ENCODE results near the gene TEX36.

Gene TEX36

DNA sequence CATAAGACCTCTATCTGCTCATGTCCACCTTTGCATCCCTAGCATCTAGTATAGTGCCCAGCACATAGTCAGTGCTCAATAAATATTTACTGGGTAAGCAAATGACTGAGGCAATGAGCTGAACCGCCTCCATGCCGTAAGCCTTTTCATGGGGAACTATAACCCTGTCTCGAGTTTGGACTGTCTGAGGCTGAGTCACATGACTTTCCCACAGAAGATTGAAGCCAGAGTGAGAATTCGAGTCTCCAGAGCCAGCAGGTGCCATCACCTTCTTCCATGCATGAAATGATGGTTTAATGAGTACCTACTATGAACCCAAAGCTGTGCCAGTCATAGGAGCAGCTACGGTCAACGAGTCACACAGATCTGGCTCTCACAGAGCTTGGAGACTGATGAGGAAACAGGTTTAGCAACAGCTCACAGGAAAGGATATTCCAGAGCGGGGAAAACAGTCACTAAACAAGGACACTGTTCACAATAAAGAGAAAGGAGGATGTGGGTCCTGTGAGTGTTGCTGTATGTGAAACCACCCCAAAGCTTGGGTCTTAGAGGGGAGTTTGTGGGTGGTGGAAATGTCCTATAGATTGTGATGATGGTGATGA lies 75.2 kb downstream of the TEX36 start:
- H3K4me3 ChIP-seq (replicated peaks; ENCODE audit: insufficient read depth, low read length), result no peak overlapping the region
- no peak overlapping the region for H3K27ac ChIP-seq (replicated peaks)
- H3K27me3 ChIP-seq (ENCODE audit: insufficient read depth, poor library complexity, severe bottlenecking), result no peaks in the 10 kb centered on the region
- no peak for DNase-seq (ENCODE audit: low read depth in 1 of 2, low spot score in 1 of 2)
- TF ChIP-seq GABPA (IDR thresholded peaks at IDR 0.05; ENCODE audit: low read depth) (no peak), SPI1 (IDR thresholded peaks at IDR 0.05; ENCODE audit: borderline replicate concordance, low read depth) (no peak), POLR2AphosphoS5 (IDR thresholded peaks at IDR 0.05; ENCODE audit: low read depth) (no peak)
- TF ChIP-seq, protein P1, sequence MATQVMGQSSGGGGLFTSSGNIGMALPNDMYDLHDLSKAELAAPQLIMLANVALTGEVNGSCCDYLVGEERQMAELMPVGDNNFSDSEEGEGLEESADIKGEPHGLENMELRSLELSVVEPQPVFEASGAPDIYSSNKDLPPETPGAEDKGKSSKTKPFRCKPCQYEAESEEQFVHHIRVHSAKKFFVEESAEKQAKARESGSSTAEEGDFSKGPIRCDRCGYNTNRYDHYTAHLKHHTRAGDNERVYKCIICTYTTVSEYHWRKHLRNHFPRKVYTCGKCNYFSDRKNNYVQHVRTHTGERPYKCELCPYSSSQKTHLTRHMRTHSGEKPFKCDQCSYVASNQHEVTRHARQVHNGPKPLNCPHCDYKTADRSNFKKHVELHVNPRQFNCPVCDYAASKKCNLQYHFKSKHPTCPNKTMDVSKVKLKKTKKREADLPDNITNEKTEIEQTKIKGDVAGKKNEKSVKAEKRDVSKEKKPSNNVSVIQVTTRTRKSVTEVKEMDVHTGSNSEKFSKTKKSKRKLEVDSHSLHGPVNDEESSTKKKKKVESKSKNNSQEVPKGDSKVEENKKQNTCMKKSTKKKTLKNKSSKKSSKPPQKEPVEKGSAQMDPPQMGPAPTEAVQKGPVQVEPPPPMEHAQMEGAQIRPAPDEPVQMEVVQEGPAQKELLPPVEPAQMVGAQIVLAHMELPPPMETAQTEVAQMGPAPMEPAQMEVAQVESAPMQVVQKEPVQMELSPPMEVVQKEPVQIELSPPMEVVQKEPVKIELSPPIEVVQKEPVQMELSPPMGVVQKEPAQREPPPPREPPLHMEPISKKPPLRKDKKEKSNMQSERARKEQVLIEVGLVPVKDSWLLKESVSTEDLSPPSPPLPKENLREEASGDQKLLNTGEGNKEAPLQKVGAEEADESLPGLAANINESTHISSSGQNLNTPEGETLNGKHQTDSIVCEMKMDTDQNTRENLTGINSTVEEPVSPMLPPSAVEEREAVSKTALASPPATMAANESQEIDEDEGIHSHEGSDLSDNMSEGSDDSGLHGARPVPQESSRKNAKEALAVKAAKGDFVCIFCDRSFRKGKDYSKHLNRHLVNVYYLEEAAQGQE (IDR thresholded peaks at IDR 0.05; ENCODE audit: insufficient replicate concordance, low read depth), result no peak
- TF ChIP-seq, protein P2, sequence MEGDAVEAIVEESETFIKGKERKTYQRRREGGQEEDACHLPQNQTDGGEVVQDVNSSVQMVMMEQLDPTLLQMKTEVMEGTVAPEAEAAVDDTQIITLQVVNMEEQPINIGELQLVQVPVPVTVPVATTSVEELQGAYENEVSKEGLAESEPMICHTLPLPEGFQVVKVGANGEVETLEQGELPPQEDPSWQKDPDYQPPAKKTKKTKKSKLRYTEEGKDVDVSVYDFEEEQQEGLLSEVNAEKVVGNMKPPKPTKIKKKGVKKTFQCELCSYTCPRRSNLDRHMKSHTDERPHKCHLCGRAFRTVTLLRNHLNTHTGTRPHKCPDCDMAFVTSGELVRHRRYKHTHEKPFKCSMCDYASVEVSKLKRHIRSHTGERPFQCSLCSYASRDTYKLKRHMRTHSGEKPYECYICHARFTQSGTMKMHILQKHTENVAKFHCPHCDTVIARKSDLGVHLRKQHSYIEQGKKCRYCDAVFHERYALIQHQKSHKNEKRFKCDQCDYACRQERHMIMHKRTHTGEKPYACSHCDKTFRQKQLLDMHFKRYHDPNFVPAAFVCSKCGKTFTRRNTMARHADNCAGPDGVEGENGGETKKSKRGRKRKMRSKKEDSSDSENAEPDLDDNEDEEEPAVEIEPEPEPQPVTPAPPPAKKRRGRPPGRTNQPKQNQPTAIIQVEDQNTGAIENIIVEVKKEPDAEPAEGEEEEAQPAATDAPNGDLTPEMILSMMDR (IDR thresholded peaks at IDR 0.05; ENCODE audit: insufficient read depth, low read length), result no peak

DNA sequence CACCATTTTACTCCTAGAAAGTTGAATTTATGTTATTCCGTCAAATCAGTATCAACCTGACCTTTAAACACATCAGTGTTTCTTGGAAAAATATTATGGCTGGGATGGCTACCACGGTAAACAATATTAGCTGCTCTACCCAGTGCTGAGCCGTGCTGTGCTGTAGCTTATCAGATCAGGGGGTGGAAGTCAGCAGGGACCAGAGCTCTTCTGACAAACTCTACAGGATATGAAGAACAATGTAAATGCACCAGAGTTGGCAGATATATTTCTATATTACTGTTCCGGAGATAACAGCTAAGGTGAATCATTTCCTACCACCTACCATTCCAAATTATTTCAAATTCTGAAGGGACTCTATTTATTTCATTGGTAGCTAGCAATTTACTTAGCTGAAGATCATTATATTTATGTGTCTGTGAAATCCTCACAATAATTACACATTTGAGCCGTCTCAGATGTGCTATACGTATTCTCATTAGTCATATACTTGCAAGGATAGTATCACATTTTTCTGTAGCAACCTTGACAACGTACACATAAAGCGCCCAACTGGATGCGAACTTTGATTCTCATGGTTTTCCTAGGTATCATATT lies 76.5 kb downstream of the TEX36 start:
- no peak for DNase-seq (ENCODE audit: low read depth in 1 of 2, low spot score in 1 of 2)
- Histone ChIP-seq H3K27me3 (ENCODE audit: insufficient read depth, poor library complexity, severe bottlenecking) (no peaks in the 10 kb centered on the region), H3K27ac (replicated peaks) (no peak overlapping the region), H3K4me3 (replicated peaks; ENCODE audit: insufficient read depth, low read length) (no peak overlapping the region)
- TF ChIP-seq, protein P2 (IDR thresholded peaks at IDR 0.05; ENCODE audit: insufficient read depth, low read length), result no peak
- TF ChIP-seq, protein P1 (IDR thresholded peaks at IDR 0.05; ENCODE audit: insufficient replicate concordance, low read depth), result no peak
- TF ChIP-seq POLR2AphosphoS5 (IDR thresholded peaks at IDR 0.05; ENCODE audit: low read depth) (no peak), GABPA (IDR thresholded peaks at IDR 0.05; ENCODE audit: low read depth) (no peak), SPI1 (IDR thresholded peaks at IDR 0.05; ENCODE audit: borderline replicate concordance, low read depth) (no peak)
